CD4-positive, alpha-beta T cell (primary cell): ENCODE data around the gene EDNRA. TPM values are rescaled to one million over a fixed set of nuclear protein-coding genes. Genes with fewer than 3 reads are reported as not detected.

Experiments
- ATAC-seq: fragments of 200-7000 bp; cut with Tn5 transposase; one replicate; pipeline ENCODE4 v1.10.0; 2022; ENCODE audit warnings: mild to moderate bottlenecking; ENCODE audit not compliant: poor library complexity
- CTCF ChIA-PET: fragments of 350-600 bp; sonication (Branson Sonifier 250); formaldehyde crosslinking; loops from one replicate; lab custom pipeline; 2021; ENCODE audit warnings: antibody characterized with exemption, inconsistent platforms; lab: Charles Lee
- POLR2A ChIA-PET: fragments of 350-600 bp; sonication (Branson Sonifier 250); formaldehyde crosslinking; loops from one replicate; lab custom pipeline; 2021; ENCODE audit warnings: antibody characterized with exemption, inconsistent platforms; lab: Charles Lee
- DNase-seq, 14 experiments: peaks; one replicate each; pipeline ENCODE4 v3.0.0-alpha.2; 2013 to 2020; ENCODE audit warnings: mixed read lengths in 2 of 14
- H3K27ac ChIP-seq, 2 donors: one replicate each; pipeline versions ENCODE4 v1.5.1 to v1.7.0; 2013; ENCODE audit warnings: low read length in 2 of 2, low read depth in 1 of 2, mild to moderate bottlenecking in 1 of 2
- H3K27me3 ChIP-seq, 2 experiments: 1 replicate in 1 of 2; 2 replicates in 1 of 2; pipeline versions ENCODE4 v1.6.1 to v1.7.0; 2013; ENCODE audit warnings: low read length in 2 of 2, control low read depth in 1 of 2, mild to moderate bottlenecking in 1 of 2, moderate library complexity in 1 of 2; ENCODE audit not compliant: insufficient read depth in 2 of 2, control insufficient read depth in 1 of 2
- H3K36me3 ChIP-seq: one replicate; pipeline ENCODE4 v1.6.1; 2013; ENCODE audit warnings: low read length, control low read depth; ENCODE audit not compliant: insufficient read depth
- H3K4me1 ChIP-seq: one replicate; pipeline ENCODE4 v1.6.1; 2013; ENCODE audit warnings: low read length, control low read depth; ENCODE audit not compliant: insufficient read depth
- H3K4me3 ChIP-seq: one replicate; pipeline ENCODE4 v1.5.1; 2013; ENCODE audit warnings: mild to moderate bottlenecking, low read length, moderate library complexity
- H3K9me3 ChIP-seq, 2 experiments: 1 replicate in 1 of 2; 2 replicates in 1 of 2; pipeline versions ENCODE4 v1.6.1 to v1.7.0; 2013; ENCODE audit warnings: low read length in 2 of 2, mild to moderate bottlenecking in 2 of 2, control low read depth in 1 of 2, moderate library complexity in 1 of 2; ENCODE audit not compliant: control insufficient read depth in 1 of 2, insufficient read depth in 1 of 2
- H3K27ac Mint-ChIP-seq: one replicate; pipeline ENCODE4 v1.8.0; 2020; ENCODE audit warnings: mixed read lengths
- H3K27me3 Mint-ChIP-seq: one replicate; pipeline ENCODE4 v1.8.0; 2021; ENCODE audit warnings: mixed read lengths
- H3K36me3 Mint-ChIP-seq: one replicate; pipeline ENCODE4 v1.8.0; 2021; ENCODE audit warnings: low read depth, mixed read lengths
- H3K4me1 Mint-ChIP-seq: one replicate; pipeline ENCODE4 v1.8.0; 2021; ENCODE audit warnings: low read depth, mixed read lengths
- H3K4me3 Mint-ChIP-seq: one replicate; pipeline ENCODE4 v1.8.0; 2020; ENCODE audit warnings: mild to moderate bottlenecking, mixed read lengths
- H3K9me3 Mint-ChIP-seq: one replicate; pipeline ENCODE4 v1.8.0; 2020; ENCODE audit warnings: mixed read lengths
- intact Hi-C, 2 experiments: fragments of 100-400 bp; cut with DNase I in 1 of 2; cut with micrococcal nuclease in 1 of 2; formaldehyde crosslinking; loops; one replicate each; pipeline versions ENCODE4 v1.15.1 to v1.9.0; 2023 to 2025; cut with DNase I, micrococcal nuclease
- total RNA-seq, 174 experiments: library from RNA in 2 of 174; stranded (reverse) in 2 of 174; gene quantifications; one replicate each; pipeline ENCODE4 v1.2.3 and lab custom pipeline; 2021 to 2026
- TF ChIP-seq, protein P1 (sequence below): fragments of 200-600 bp; IDR thresholded peaks from one replicate; pipeline ENCODE4 v1.8.0; 2022; ENCODE audit warnings: antibody characterized with exemption, mild to moderate bottlenecking

Gene EDNRA
- total RNA-seq, 2 experiments from 2014 or later: not detected

DNA sequence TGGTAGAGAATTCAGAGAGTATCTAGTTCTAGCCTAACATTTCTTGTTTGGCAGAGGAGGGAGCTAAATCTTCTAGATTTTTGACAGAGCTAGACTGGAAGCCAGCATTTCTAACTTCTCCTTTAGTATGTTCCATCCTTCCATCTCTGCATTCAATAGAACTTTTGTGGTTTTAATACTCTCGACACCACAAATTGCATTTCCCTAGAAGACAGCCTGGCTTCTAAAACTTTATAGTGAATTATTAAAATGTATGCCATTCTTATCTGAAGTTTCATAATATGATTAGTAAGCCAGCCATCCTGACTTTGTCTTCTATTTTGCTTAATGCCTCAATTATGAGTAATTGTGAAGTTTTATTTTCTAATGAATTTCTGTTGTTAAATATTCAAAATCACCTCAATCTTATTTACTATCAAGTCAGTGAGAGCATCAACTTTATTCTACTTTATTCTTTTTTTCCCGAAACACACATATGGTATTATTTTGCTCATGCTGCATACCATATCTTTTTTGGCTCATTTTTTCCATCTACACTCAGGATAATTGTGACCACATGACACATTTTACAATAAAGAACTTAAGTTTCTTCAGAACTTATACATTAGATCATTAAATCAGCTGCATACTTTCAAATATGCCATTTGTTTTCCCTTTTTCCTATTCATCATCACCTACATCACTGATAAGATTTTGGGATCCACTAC is 30.2 kb downstream of the EDNRA start:
- H3K4me1 ChIP-seq: no peaks in the 10 kb centered on the region
- peaks cover 44% of the 10 kb centered on the region for H3K27me3 Mint-ChIP-seq
- no peaks in the 10 kb centered on the region for H3K9me3 ChIP-seq
- TF ChIP-seq, protein P1, sequence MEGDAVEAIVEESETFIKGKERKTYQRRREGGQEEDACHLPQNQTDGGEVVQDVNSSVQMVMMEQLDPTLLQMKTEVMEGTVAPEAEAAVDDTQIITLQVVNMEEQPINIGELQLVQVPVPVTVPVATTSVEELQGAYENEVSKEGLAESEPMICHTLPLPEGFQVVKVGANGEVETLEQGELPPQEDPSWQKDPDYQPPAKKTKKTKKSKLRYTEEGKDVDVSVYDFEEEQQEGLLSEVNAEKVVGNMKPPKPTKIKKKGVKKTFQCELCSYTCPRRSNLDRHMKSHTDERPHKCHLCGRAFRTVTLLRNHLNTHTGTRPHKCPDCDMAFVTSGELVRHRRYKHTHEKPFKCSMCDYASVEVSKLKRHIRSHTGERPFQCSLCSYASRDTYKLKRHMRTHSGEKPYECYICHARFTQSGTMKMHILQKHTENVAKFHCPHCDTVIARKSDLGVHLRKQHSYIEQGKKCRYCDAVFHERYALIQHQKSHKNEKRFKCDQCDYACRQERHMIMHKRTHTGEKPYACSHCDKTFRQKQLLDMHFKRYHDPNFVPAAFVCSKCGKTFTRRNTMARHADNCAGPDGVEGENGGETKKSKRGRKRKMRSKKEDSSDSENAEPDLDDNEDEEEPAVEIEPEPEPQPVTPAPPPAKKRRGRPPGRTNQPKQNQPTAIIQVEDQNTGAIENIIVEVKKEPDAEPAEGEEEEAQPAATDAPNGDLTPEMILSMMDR: no peak
- H3K4me1 Mint-ChIP-seq: no peaks in the 10 kb centered on the region
- H3K36me3 Mint-ChIP-seq: no peaks in the 10 kb centered on the region
- H3K27me3 ChIP-seq: peaks cover 0 to 14% of the 10 kb centered on the region in 2 experiments
- no peaks in the 10 kb centered on the region for H3K36me3 ChIP-seq
- H3K4me3 Mint-ChIP-seq: no peak overlapping the region
- no peak overlapping the region for H3K27ac Mint-ChIP-seq
- ChIA-PET CTCF (interaction anchor here (1.3 kb wide), 1 partner anchor 8 kb away, joined by 7 read pairs; no protein-coding TSS in a partner anchor), POLR2A (no interaction called here)
- H3K4me3 ChIP-seq: no peak overlapping the region
- no peaks in the 10 kb centered on the region for H3K9me3 Mint-ChIP-seq
- DNase-seq (no peak), ATAC-seq (no peak)
- no peak overlapping the region for H3K27ac ChIP-seq
- intact Hi-C loops: no loop called here

DNA sequence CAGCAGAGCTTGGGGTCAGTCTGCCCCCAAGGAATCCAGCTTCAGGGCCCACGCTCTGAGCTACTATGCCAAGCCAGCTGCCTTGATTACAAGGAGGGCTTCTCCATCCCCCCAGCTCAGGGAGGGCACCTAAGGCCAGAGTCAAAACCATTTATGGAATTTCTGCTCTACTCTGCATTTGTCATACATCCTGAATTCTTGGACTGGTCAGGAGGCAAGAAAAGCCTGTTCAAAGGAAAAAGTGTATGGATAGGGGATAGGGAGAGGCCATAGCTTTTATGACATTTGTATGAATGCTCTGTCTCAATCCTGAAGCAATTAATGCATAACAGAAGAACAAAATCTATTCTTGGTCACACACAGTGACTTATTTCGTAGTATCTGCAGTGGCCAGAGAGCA is 32.2 kb downstream of the EDNRA start:
- TF ChIP-seq, protein P1: no peak
- no peaks in the 10 kb centered on the region for H3K36me3 Mint-ChIP-seq
- Histone ChIP-seq H3K4me1 (no peaks in the 10 kb centered on the region), H3K9me3 (no peaks in the 10 kb centered on the region), H3K36me3 (no peaks in the 10 kb centered on the region), H3K27me3 (peaks cover 0 to 14% of the 10 kb centered on the region in 2 experiments), H3K4me3 (no peak overlapping the region), H3K27ac (no peak overlapping the region)
- ATAC-seq: no peak
- no peak overlapping the region for H3K27ac Mint-ChIP-seq
- ChIA-PET POLR2A (no interaction called here), CTCF (no interaction called here)
- DNase-seq: no peak
- peaks cover 49% of the 10 kb centered on the region for H3K27me3 Mint-ChIP-seq
- intact Hi-C loops: no loop called here
- H3K4me3 Mint-ChIP-seq: no peak overlapping the region
- no peaks in the 10 kb centered on the region for H3K9me3 Mint-ChIP-seq
- no peaks in the 10 kb centered on the region for H3K4me1 Mint-ChIP-seq

DNA sequence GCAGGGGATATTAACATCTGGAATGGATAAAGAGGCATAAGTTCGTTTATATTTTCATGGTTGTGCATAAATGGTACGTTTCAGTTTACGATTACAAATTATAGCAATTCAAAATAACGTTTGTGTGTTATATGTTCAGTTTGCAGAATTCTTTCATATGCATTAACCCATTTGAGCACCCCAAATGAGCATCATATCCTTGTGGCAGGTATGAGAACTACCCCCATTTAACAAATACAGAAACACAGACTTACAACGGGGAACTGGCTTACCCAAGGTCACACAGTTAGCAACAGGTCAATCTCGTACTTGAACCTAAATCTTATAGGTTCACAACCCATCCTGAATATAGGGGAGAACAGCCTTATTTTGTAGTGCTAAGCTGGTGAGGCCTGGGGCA is 33.1 kb downstream of the EDNRA start:
- Histone ChIP-seq H3K4me3 (no peak overlapping the region), H3K9me3 (no peaks in the 10 kb centered on the region), H3K4me1 (no peaks in the 10 kb centered on the region), H3K27ac (no peak overlapping the region), H3K27me3 (peaks cover 0 to 14% of the 10 kb centered on the region in 2 experiments), H3K36me3 (no peaks in the 10 kb centered on the region)
- ChIA-PET POLR2A (no interaction called here), CTCF (no interaction called here)
- intact Hi-C loops: no loop called here
- no peaks in the 10 kb centered on the region for H3K9me3 Mint-ChIP-seq
- peaks cover 49% of the 10 kb centered on the region for H3K27me3 Mint-ChIP-seq
- H3K4me3 Mint-ChIP-seq: no peak overlapping the region
- TF ChIP-seq, protein P1: no peak
- H3K27ac Mint-ChIP-seq: no peak overlapping the region
- H3K4me1 Mint-ChIP-seq: no peaks in the 10 kb centered on the region
- ATAC-seq (no peak), DNase-seq (no peak)
- H3K36me3 Mint-ChIP-seq: no peaks in the 10 kb centered on the region
